Duodenal mucosa (tissue), 2 donors: Measurements from ENCODE around the gene CA7.
A peak's percentile ranks its signal among the peaks of the same experiment; 100 is the strongest.
"Not testable (repeated sequence)": the region's sequence is repeated elsewhere in the genome, so short reads cannot be mapped to it uniquely, and the experiment has no call there.

ENCODE experiments used
- H3K27ac ChIP-seq: one replicate; pipeline ENCODE4 v1.7.0; 2013; ENCODE audit warnings: low read depth, low read length
- H3K27me3 ChIP-seq, 2 donors: one replicate each; pipeline ENCODE4 v1.7.0; 2013; ENCODE audit warnings: low read length in 2 of 2, control low read depth in 1 of 2; ENCODE audit not compliant: insufficient read depth in 2 of 2, control insufficient read depth in 1 of 2
- H3K36me3 ChIP-seq, 2 donors: one replicate each; pipeline ENCODE4 v1.7.0; 2013; ENCODE audit warnings: low read length in 2 of 2, control low read depth in 1 of 2; ENCODE audit not compliant: insufficient read depth in 2 of 2, control insufficient read depth in 1 of 2
- H3K4me1 ChIP-seq, 2 donors: one replicate each; pipeline ENCODE4 v1.7.0; 2013; ENCODE audit warnings: low read length in 2 of 2, control low read depth in 1 of 2; ENCODE audit not compliant: insufficient read depth in 2 of 2, control insufficient read depth in 1 of 2
- H3K4me3 ChIP-seq, 2 donors: one replicate each; pipeline ENCODE4 v1.7.0; 2013; ENCODE audit warnings: low read length in 2 of 2, low read depth in 1 of 2
- H3K9ac ChIP-seq, 2 donors: one replicate each; pipeline ENCODE4 v1.7.0; 2013; ENCODE audit warnings: low read length in 2 of 2, low read depth in 1 of 2
- H3K9me3 ChIP-seq, 2 donors: one replicate each; pipeline ENCODE4 v1.7.0; 2013; ENCODE audit warnings: low read length in 2 of 2, control low read depth in 1 of 2; ENCODE audit not compliant: control insufficient read depth in 1 of 2

Gene CA7

DNA sequence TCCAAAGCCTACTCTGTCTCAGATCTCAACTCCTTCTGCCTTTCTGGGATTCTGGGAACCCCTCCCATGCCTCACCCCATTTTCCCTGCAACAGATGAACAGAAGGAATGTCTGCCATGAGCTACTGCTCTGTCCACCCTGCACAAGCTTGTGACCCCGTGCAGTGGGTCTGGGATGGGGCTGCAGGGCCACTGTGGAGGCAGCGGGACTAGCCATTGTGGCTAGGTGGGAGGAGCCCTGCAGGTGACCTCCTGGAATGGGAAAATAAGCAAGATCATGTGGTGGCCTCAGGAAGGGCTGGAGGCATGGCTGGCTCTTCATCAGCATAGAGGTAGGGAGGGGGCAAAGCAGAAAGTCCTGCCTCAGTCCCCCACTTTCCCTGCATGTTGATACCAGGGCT lies 49.8 kb downstream of the CA7 start:
- Histone ChIP-seq H3K9me3 (no peaks in the 10 kb centered on the region), H3K4me1 (peaks cover 24 to 27% of the 10 kb centered on the region in 2 donors), H3K4me3 (no peak overlapping the region), H3K27ac (no peak overlapping the region), H3K27me3 (no peaks in the 10 kb centered on the region), H3K36me3 (no peaks in the 10 kb centered on the region), H3K9ac (no peak overlapping the region)

DNA sequence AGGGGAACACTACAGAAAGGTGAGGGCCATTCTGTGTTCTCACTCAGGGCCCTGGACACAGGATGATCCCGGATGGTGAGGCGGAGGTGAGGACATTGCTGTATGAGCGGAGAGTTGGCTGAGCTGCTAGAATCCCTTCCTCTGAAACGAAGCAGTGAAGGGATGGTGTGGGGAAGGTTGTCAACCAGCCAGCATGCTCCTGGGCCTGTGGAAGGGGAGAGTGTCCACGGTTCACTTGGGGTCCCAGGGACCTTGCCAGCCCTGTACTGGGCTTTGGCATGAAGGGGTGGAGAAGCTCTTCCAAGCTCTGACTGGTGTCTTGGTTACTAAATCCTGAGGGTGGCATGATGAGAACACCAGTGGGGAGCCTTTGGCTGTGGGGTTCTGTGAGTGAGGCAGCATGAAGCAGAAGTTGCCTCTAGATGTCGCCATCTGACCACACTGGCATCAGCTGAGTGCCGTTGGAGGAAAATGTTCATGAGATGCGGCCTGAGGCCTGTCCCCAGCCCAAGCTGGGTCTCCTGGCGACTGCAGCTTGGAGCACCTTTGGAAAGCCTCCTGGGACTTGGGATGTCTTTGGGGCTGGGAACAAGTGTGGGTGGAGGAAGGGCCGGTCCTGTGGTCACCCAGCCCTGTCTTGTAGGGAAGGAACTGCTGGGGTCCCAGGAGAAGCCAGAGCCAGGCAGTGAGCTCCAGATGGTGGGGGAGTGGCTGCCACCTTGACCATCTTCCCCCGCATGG lies 50.9 kb downstream of the CA7 start:
- Histone ChIP-seq H3K9ac (peak overlapping the region in 1 of 2 donors; percentile 4), H3K4me3 (no peak overlapping the region), H3K36me3 (no peaks in the 10 kb centered on the region), H3K9me3 (no peaks in the 10 kb centered on the region), H3K27ac (no peak overlapping the region), H3K4me1 (peaks cover 35 to 37% of the 10 kb centered on the region in 2 donors), H3K27me3 (no peaks in the 10 kb centered on the region)

DNA sequence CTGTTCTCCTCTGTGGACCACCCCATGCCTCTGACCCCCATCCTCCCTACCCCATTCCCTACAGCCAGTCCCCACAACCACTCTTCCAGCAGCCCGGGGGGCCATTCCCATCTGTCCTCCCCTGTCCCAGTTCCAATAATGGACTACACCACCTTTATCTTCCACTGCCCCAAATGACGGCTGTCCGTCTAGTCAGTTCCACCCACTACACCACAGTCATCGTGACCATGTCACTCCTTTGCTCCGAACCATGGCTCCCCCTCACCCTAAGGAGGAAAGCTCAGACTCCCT lies 51.4 kb downstream of the CA7 start:
- peak overlapping the region in 1 of 2 donors; percentile 4 for H3K9ac ChIP-seq
- H3K36me3 ChIP-seq, result no peaks in the 10 kb centered on the region
- no peaks in the 10 kb centered on the region for H3K9me3 ChIP-seq
- H3K27me3 ChIP-seq, result no peaks in the 10 kb centered on the region
- H3K27ac ChIP-seq, result no peak overlapping the region
- peaks cover 40 to 42% of the 10 kb centered on the region in 2 donors for H3K4me1 ChIP-seq
- H3K4me3 ChIP-seq, result no peak overlapping the region

DNA sequence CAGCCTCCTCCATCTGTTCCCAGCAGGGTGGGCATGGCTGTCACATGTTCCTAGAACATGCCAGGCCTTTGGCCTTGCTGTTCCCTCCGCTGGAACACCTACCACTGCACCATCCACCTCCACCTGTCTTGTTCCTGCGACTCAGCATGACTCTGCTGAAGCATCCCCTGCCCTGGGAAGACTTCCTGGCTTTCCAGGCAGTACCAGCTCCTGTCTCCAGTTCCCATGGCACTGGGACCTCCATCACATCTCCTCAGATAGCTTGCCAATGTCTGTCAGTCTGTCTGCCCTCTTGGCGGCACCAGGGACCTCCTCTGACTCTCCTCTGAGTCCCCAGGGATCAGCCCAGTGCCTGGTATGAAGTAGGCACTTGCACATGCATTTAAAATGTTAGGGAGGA lies 51.8 kb downstream of the CA7 start:
- Histone ChIP-seq H3K36me3 (no peaks in the 10 kb centered on the region), H3K4me3 (no peak overlapping the region), H3K9ac (peak overlapping the region; percentile 4 to 48), H3K27ac (no peak overlapping the region), H3K9me3 (no peaks in the 10 kb centered on the region), H3K27me3 (no peaks in the 10 kb centered on the region), H3K4me1 (peaks cover 43 to 45% of the 10 kb centered on the region in 2 donors)

DNA sequence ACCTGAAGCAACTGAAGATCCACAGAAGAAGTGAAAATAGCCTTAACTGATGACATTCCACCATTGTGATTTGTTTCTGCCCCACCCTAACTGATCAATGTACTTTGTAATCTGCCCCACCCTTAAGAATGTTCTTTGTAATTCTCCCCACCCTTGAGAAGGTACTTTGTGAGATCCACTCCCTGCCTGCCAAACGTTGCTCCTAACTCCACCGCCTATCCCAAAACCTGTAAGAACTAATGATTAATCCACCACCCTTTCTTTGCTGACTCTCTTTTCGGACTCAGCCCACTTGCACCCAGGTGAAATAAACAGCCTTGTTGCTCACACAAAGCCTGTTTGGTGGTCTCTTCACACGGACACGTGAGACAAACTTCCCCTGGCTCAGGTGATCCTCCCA lies 52.5 kb downstream of the CA7 start:
- not testable (repeated sequence) for H3K36me3 ChIP-seq, H3K27ac ChIP-seq, H3K27me3 ChIP-seq, H3K4me3 ChIP-seq, H3K9me3 ChIP-seq
- Histone ChIP-seq H3K4me1 (peaks cover 45 to 51% of the 10 kb centered on the region in 2 donors), H3K9ac (peak overlapping the region in 1 of 2 donors; percentile 54)

DNA sequence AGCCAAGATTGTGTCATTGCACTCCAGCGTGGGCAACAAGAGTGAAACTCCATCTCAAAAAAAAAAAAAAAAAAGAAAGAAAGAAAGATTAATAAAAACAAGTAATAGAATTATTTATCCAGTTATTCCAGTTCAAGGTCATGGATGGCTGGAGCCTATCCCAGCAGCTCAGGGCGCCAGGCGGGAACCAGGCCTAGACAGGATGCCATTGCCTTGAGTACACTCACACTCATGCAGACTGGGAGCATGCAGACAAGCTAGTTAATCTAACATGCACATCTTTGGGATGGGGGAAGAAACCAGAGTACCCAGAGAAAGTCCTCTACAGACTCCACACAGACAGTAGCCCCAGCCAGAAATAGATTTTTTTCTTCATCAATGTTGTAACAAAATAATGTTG lies 54.0 kb downstream of the CA7 start:
- no peak overlapping the region for H3K4me3 ChIP-seq
- H3K4me1 ChIP-seq, result peaks cover 48 to 53% of the 10 kb centered on the region in 2 donors
- no peaks in the 10 kb centered on the region for H3K27me3 ChIP-seq
- H3K27ac ChIP-seq, result no peak overlapping the region
- H3K36me3 ChIP-seq, result no peaks in the 10 kb centered on the region
- H3K9me3 ChIP-seq, result no peaks in the 10 kb centered on the region
- H3K9ac ChIP-seq, result no peak overlapping the region

DNA sequence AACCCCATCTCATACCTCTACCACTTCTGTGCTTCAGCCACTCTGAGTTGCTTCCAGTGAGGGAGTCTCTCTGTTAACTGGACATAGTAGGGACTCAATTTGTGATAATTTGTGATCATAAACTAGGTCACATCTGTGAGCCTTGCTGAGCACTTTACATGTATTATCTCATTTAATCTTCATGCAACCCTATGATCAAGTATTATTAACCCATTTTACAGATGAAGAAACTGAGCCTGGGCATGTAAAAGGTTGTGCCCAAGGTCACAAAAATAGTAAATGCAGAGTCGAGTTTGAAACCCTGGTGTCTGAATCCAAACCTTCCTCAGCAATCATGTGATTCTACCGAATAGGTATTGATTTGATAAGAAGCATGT lies 54.7 kb downstream of the CA7 start:
- H3K27me3 ChIP-seq, result no peaks in the 10 kb centered on the region
- no peak overlapping the region for H3K9ac ChIP-seq
- H3K27ac ChIP-seq, result no peak overlapping the region
- H3K4me1 ChIP-seq, result peaks cover 52 to 59% of the 10 kb centered on the region in 2 donors
- no peak overlapping the region for H3K4me3 ChIP-seq
- no peaks in the 10 kb centered on the region for H3K36me3 ChIP-seq
- no peaks in the 10 kb centered on the region for H3K9me3 ChIP-seq

DNA sequence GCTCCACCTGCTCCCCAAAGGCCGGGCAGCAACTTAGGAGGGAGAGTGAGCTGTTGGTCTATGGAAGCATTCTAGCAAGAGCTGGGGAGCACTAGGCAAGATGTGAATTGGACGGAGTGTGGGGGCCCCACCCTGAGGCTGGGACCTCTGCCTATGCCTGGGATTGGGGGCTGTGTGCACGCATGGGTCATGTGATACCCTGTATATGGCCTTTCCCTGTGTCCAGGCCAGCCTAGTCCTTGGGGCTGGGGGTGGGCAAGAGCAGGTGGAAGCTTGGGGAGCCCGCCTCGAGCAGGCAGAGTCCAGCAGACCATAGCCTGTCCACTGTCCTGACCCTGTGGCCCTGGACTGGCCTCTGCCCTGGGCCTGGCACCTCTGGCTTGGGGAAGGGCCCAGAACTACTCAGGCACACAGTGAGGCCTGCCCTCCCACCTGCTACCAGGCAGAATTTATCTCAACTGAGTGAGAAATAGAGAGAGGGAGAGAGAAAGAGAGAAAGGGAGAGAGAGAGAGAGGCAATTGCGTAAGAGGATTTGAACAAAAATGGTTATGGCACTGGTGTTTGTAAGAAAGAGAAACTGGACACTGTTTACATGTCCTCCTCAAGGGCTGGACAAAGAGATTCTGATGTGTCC lies 55.2 kb downstream of the CA7 start:
- H3K4me3 ChIP-seq, result no peak overlapping the region
- no peaks in the 10 kb centered on the region for H3K36me3 ChIP-seq
- H3K27me3 ChIP-seq, result no peaks in the 10 kb centered on the region
- no peaks in the 10 kb centered on the region for H3K9me3 ChIP-seq
- peak overlapping the region; percentile 83 for H3K27ac ChIP-seq
- H3K4me1 ChIP-seq, result peaks cover 57 to 64% of the 10 kb centered on the region in 2 donors
- H3K9ac ChIP-seq, result peak overlapping the region; percentile 34 to 70

DNA sequence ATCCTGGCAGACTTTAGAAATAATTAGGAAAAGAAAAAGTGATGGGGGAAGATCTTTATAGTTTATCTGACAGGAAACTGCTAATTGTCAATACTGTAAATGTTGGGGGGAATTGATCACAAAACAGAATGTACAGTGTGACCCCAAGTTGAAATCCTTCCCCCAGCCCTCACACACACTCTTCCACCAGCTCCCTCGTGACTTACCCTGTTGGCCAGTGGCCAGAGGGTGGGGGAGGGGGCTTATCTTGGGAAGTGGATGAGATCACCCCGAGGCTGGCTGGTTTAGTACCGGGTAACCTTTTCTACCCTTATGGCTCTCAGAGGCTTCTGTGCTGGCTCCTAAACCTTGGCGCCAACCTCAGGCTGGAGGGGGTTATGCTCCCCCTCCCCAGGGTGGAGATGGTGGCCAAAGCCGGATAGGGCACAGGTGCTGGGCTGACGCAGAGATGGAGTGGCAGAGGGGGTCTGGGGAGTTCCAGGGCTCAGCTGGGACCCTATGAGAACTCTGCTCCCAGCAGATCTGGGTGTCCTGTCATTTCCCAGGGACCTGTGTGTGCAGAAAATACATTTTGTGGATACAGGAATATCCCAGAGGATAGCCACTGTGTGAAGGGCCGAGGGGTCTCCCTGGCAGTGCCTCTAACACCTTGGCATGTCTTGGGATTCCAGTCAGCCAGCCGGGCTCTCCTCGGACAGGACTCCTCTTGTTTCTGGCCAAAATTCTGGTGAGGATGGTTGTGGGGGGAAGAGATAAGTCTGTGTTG lies 55.9 kb downstream of the CA7 start:
- Histone ChIP-seq H3K9ac (peak overlapping the region; percentile 70 to 78), H3K9me3 (no peaks in the 10 kb centered on the region), H3K36me3 (no peaks in the 10 kb centered on the region), H3K4me1 (peaks cover 62 to 71% of the 10 kb centered on the region in 2 donors), H3K27ac (peak overlapping the region; percentile 83), H3K27me3 (no peaks in the 10 kb centered on the region), H3K4me3 (peak overlapping the region; percentile 29 to 45)

DNA sequence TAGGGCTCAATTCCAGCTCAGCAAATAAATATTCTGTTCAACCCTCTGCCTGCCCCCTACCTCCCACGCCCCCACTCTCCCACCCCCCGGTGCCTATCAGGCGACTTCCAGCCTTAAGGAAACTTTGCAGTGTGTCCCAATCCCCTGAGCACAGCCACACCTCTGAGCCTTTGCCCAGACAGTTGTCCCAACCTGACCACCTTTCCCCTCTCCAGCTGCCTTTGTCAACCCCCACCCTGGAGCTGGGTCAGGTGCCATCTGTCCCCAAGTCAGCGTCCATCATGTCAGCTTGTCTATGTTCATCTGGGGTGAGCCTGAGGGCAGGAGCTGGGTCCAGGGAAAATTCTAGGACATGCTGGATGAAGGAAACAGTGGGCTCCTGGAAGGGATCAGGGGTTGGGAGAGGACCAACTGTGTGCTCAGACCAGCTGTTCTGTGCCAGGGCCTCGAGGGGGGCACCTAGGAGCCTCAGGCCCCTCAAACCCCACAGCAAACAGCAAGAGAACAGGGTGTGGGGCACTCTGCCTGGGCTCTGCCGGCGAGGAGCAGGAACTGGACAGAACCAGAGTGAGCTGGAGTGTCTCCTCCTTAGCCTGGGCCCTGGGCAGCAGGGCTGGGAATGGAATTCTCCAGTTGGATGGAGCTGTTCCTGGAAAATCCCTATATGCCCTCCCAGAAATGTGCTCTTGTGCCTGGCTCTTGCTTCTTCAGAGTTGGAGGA lies 56.7 kb downstream of the CA7 start:
- H3K4me3 ChIP-seq, result peak overlapping the region in 1 of 2 donors; percentile 45
- H3K27ac ChIP-seq, result peak overlapping the region; percentile 71
- peak overlapping the region in 1 of 2 donors; percentile 70 for H3K9ac ChIP-seq
- H3K36me3 ChIP-seq, result no peaks in the 10 kb centered on the region
- H3K27me3 ChIP-seq, result no peaks in the 10 kb centered on the region
- no peaks in the 10 kb centered on the region for H3K9me3 ChIP-seq
- H3K4me1 ChIP-seq, result peaks cover 63 to 72% of the 10 kb centered on the region in 2 donors
